GM12873 (cell line): ENCODE data around the gene WFDC2.

ENCODE experiments used
- TF ChIP-seq, protein P1 (sequence below): IDR thresholded peaks from 2 replicates; pipeline ENCODE4 v1.5.1; 2012; ENCODE audit warnings: low read depth, mild to moderate bottlenecking, moderate library complexity, low read length, control low read depth; ENCODE audit not compliant: insufficient read depth; ENCODE audit errors: missing control alignments

Gene WFDC2

DNA sequence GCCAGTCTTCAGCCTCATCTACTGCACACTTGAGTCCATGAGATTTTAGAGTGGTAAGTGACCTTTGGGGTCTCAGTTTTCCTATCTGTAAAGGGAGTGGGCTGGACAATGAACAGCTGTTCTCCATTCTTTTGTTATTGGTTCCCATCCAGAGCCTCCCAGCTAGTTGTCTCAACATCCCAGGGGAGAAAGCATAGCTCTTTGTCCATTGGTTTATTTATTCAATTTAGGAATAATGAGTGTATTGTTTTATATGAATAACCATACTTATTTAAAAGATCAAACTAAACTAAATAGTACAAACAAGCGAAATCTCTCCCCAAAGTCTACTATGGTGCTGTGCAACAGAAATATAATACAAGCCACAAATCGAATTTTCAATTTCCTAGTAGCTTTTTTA lies 39.9 kb upstream of the WFDC2 start:
- TF ChIP-seq, protein P1, sequence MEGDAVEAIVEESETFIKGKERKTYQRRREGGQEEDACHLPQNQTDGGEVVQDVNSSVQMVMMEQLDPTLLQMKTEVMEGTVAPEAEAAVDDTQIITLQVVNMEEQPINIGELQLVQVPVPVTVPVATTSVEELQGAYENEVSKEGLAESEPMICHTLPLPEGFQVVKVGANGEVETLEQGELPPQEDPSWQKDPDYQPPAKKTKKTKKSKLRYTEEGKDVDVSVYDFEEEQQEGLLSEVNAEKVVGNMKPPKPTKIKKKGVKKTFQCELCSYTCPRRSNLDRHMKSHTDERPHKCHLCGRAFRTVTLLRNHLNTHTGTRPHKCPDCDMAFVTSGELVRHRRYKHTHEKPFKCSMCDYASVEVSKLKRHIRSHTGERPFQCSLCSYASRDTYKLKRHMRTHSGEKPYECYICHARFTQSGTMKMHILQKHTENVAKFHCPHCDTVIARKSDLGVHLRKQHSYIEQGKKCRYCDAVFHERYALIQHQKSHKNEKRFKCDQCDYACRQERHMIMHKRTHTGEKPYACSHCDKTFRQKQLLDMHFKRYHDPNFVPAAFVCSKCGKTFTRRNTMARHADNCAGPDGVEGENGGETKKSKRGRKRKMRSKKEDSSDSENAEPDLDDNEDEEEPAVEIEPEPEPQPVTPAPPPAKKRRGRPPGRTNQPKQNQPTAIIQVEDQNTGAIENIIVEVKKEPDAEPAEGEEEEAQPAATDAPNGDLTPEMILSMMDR: no peak

DNA sequence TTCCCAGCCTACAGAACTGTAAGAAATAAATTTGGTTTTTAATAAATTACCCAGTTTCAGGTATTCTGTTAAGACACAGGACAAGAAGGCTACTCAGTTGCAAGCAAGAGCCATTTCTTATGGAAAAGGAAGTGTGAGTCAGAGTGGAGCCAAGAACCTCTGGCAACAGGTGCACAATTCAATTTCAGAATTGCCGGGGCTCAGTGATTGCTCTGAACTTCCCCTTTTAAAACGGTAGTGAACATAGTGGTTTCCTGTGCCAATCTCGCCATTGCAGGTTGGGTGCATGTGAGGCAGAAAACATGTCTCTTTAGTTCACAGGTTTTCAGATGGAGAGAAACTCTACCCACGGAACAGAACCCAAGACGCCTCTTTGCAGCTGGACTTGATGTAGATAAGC lies 37.3 kb upstream of the WFDC2 start:
- TF ChIP-seq, protein P1: no peak

DNA sequence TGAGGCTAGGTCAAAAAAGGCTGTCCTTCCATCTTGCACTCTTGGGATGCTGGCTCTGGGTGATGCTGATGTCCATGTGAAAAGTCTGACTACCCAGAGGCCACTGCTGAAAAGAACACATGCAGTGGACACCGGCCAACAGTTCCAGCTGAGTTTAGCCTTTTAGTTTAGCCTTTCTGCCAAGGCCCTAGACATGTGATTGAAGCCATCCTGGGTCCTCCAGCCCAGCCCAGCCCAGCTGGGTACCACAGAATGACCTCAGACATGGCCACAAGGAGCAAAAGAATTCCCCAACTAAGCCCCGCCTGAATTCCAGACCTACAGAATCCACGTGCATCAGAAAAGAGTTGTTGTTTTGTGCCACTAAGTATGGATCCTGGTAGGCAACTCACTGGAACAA lies 36.2 kb upstream of the WFDC2 start:
- TF ChIP-seq, protein P1: no peak

DNA sequence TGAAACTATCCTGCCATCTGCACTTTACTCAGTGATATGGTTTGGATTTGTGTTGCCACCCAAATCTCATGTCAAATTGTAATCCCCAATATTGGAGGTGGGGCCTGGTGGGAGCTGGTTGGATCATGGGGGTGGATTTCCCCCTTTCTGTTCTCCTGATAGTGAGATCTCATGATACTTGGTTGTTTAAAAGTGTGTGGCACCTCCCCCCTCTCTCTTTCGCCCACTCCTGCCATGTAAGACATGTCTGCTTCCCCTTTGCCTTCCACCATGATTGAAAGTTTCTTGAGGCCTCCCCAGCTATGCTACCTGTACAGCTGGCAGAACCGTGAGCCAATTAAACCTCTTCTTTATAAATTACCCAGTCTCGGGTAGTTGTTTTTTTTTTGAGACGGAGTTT lies 35.6 kb upstream of the WFDC2 start:
- TF ChIP-seq, protein P1: no peak

DNA sequence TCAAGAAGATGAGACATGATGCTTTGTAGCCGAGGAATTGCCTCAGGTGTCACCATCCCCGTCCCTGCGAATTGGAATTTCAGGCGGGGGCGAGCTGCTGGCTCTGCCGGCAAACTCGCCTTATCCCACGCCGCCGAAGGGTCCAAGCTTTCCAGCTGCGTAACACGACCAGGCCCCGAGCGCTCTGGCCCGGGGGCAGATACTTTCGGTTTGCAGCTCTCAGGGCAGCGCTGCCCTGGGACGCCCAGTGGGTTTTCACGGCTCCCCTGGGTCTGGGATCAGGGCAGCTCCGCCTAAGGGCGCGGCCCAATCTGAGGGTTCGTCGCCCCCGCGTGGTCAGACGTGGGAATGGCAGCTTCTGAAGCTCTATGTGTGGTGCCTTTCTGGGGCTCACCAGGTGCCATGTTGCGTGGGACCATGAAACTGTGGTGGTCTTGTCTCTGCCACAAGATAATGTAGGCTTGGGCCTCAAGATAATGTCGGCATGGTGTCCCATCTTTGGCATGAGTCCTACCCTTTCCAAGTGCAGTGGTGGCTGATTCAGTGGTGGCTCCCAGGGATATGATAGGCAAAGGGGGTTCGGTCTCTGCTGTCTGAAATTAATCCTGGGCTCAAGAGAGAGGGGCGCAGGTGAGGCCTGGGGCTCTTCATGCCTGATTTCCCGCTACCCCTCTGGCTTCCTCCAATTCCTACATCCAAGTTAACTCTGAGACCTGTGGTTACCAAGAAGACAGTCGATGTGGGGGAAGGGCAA lies 32.6 kb upstream of the WFDC2 start:
- TF ChIP-seq, protein P1: peak; percentile 96

DNA sequence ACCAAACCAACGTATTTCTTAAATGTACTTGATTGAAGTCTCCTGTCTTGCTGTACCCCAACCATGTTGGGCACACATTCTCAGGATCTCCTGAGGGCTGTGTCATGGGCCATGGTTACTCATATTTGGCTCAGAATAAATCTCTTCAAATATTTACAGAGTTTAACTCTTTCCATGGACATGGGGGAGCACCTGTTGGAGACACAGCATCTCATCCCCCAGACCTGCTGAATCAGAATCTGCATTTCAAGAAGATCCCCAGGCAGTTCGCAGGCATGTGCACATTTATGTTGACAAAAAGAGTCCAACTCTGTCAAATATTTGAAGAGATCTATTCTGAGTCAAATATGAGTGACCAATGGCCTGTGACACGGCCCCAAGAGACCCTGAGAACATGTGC lies 29.1 kb upstream of the WFDC2 start:
- TF ChIP-seq, protein P1: no peak

DNA sequence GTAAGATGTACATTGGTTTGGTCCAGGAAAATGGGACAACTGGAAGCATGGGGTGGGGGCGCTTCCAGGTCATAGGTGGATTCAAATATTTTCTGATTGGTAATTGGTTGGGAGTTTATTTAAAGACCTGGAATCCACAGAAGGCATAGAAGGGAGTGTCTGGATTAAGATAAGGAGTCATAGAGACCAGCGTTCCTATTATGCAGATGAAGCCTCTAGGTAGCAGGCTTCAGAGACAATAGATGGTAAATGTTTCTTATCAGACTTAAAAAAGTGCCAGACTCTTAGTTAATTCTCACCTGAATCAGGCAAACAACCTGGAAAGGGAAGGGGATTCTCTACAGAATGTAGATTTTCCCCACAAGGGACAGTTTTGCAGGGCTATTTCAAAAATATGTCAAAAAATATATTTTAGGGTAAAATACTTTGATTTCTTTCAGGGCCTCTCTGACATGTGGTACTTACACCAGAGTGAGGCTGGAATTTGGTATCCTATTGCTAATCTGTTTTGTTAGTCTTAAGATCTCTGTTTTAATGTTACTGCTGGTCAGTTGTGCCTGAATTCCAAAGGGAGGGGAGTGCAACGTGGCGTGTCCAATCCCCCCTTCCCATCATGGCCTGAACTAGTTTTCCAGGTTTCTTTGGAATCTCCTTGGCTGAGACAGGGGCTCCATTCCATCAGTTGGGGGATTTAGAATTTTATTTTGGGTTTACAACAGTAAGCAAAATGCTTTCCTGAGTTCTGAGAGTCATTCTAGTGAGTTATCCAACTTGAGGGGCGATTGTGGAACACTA lies 28.5 kb upstream of the WFDC2 start:
- TF ChIP-seq, protein P1: no peak
